WTC11 (cell line): ENCODE measurements around the gene OLFM4. TPM values are rescaled to one million over a fixed set of nuclear protein-coding genes. Genes with fewer than 3 reads are reported as not detected.

Experiments used
- ATAC-seq: fragments of 200-7000 bp; cut with Tn5 transposase; 2 replicates; pipeline ENCODE4 v1.10.0; 2021; ENCODE audit warnings: mild to moderate bottlenecking, moderate library complexity
- CTCF ChIA-PET: fragments of 300-600 bp; sonication (Branson Sonifier 250); formaldehyde crosslinking; loops from one replicate; lab custom pipeline; 2021; ENCODE audit warnings: antibody characterized with exemption; lab: Charles Lee
- POLR2A ChIA-PET: fragments of 350-600 bp; sonication (Branson Sonifier 250); formaldehyde crosslinking; loops from one replicate; lab custom pipeline; 2021; ENCODE audit warnings: antibody characterized with exemption; lab: Charles Lee
- DNase-seq: peaks from one replicate; pipeline ENCODE4 v3.0.0; 2021; ENCODE audit warnings: low spot score
- H3K27ac Mint-ChIP-seq: 2 replicates; pipeline ENCODE4 v1.8.0; 2021; ENCODE audit warnings: mixed read lengths
- H3K27me3 Mint-ChIP-seq: 2 replicates; pipeline ENCODE4 v1.8.0; 2021; ENCODE audit warnings: low read depth, mild to moderate bottlenecking, moderate library complexity, mixed read lengths
- H3K36me3 Mint-ChIP-seq: 2 replicates; pipeline ENCODE4 v1.8.0; 2021; ENCODE audit warnings: mixed read lengths
- H3K4me1 Mint-ChIP-seq: 2 replicates; pipeline ENCODE4 v1.8.0; 2022; ENCODE audit warnings: mixed read lengths
- H3K4me3 Mint-ChIP-seq: 2 replicates; pipeline ENCODE4 v1.8.0; 2021; ENCODE audit warnings: mild to moderate bottlenecking, moderate library complexity, mixed read lengths
- H3K9me3 Mint-ChIP-seq: 2 replicates; pipeline ENCODE4 v1.8.0; 2021; ENCODE audit warnings: mixed read lengths
- AR ChIP-seq: fragments of 250-450 bp; sonication (Bioruptor Pico); IDR thresholded peaks from 2 replicates; pipeline ENCODE4 v1.9.0; 2021; ENCODE audit warnings: mild to moderate bottlenecking
- ATF1 ChIP-seq: sonication (generic); formaldehyde crosslinking; IDR thresholded peaks from 2 replicates; pipeline ENCODE4 v1.8.1; 2023; ENCODE audit warnings: mild to moderate bottlenecking, moderate library complexity, missing genetic modification reagents
- ATF3 ChIP-seq: sonication (generic); formaldehyde crosslinking; conservative IDR thresholded peaks from 2 replicates; pipeline ENCODE4 v1.8.1; 2022; ENCODE audit warnings: mild to moderate bottlenecking, missing genetic modification reagents
- CDX4 ChIP-seq: fragments of 250-450 bp; sonication (Bioruptor Pico); IDR thresholded peaks from 2 replicates; pipeline ENCODE4 v1.9.0; 2021; ENCODE audit warnings: moderate library complexity, mild to moderate bottlenecking, inconsistent platforms, borderline replicate concordance
- CREB1 ChIP-seq: sonication (generic); formaldehyde crosslinking; IDR thresholded peaks from 2 replicates; pipeline ENCODE4 v1.8.0; 2023; ENCODE audit warnings: mild to moderate bottlenecking, missing genetic modification reagents
- EMX1 ChIP-seq: fragments of 250-450 bp; sonication (Bioruptor Pico); IDR thresholded peaks from 2 replicates; pipeline ENCODE4 v1.8.0; 2021; ENCODE audit warnings: mild to moderate bottlenecking
- FOXJ3 ChIP-seq: sonication (generic); formaldehyde crosslinking; IDR thresholded peaks from 2 replicates; pipeline ENCODE4 v1.9.0; 2021; ENCODE audit warnings: missing genetic modification reagents, mild to moderate bottlenecking, borderline replicate concordance
- FOXP1 ChIP-seq: sonication (generic); formaldehyde crosslinking; IDR thresholded peaks from 2 replicates; pipeline ENCODE4 v1.8.0; 2022; ENCODE audit warnings: missing genetic modification reagents, mild to moderate bottlenecking, moderate library complexity, borderline replicate concordance
- HMGA2 ChIP-seq: fragments of 250-450 bp; sonication (Bioruptor Pico); IDR thresholded peaks from 2 replicates; pipeline ENCODE4 v1.4.0; 2021; ENCODE audit warnings: mild to moderate bottlenecking, moderate library complexity
- IRF2 ChIP-seq: sonication (generic); formaldehyde crosslinking; IDR thresholded peaks from 2 replicates; pipeline ENCODE4 v1.8.0; 2022; ENCODE audit warnings: low read depth, missing genetic modification reagents, borderline replicate concordance
- NR3C1 ChIP-seq: sonication (generic); formaldehyde crosslinking; conservative IDR thresholded peaks from 2 replicates; pipeline ENCODE4 v1.8.1; 2023; ENCODE audit warnings: low read depth, mild to moderate bottlenecking, missing genetic modification reagents
- PREB ChIP-seq: sonication (generic); formaldehyde crosslinking; IDR thresholded peaks from 2 replicates; pipeline ENCODE4 v1.8.1; 2022; ENCODE audit warnings: mild to moderate bottlenecking, missing genetic modification reagents, moderate library complexity, borderline replicate concordance
- SOX15 ChIP-seq: fragments of 250-450 bp; sonication (Bioruptor Pico); IDR thresholded peaks from 2 replicates; pipeline ENCODE4 v1.9.0; 2021; ENCODE audit warnings: mild to moderate bottlenecking
- STAT6 ChIP-seq: sonication (generic); formaldehyde crosslinking; conservative IDR thresholded peaks from 2 replicates; pipeline ENCODE4 v1.8.1; 2023; ENCODE audit warnings: mild to moderate bottlenecking, low read depth, missing genetic modification reagents, moderate library complexity
- TEAD4 ChIP-seq: sonication (generic); formaldehyde crosslinking; IDR thresholded peaks from 2 replicates; pipeline ENCODE4 v1.8.0; 2022; ENCODE audit warnings: mild to moderate bottlenecking, missing genetic modification reagents
- USF2 ChIP-seq: sonication (generic); formaldehyde crosslinking; IDR thresholded peaks from 2 replicates; pipeline ENCODE4 v1.8.1; 2023; ENCODE audit warnings: mild to moderate bottlenecking, missing genetic modification reagents, moderate library complexity
- ZNF232 ChIP-seq: sonication (generic); formaldehyde crosslinking; IDR thresholded peaks from 2 replicates; pipeline ENCODE4 v1.8.0; 2022; ENCODE audit warnings: mild to moderate bottlenecking, missing genetic modification reagents
- ZNF396 ChIP-seq: fragments of 250-450 bp; sonication (Bioruptor Pico); IDR thresholded peaks from 2 replicates; pipeline ENCODE4 v1.8.0; 2021; ENCODE audit warnings: mild to moderate bottlenecking, moderate library complexity, borderline replicate concordance
- ZNF423 ChIP-seq: fragments of 250-450 bp; sonication (Bioruptor Pico); IDR thresholded peaks from 2 replicates; pipeline ENCODE4 v2.1.2; 2022; ENCODE audit warnings: mild to moderate bottlenecking, moderate library complexity
- total RNA-seq: library from RNA; stranded (reverse); gene quantifications from 3 replicates; pipeline ENCODE4 v1.2.3, GENCODE V29; 2021

The OLFM4 gene
- total RNA-seq, 1 experiment from 2014 or later = 0.17 TPM

- CTCF ChIA-PET = interaction anchor here (1.1 to 1.4 kb wide), 2 partner anchors 14 to 156 kb away, joined by 3 to 5 read pairs; no protein-coding TSS in a partner anchor
- H3K27ac Mint-ChIP-seq = no peak overlapping the region
- peaks cover 16% of the 10 kb centered on the region for H3K9me3 Mint-ChIP-seq
- H3K36me3 Mint-ChIP-seq = no peaks in the 10 kb centered on the region
- H3K4me3 Mint-ChIP-seq = no peak overlapping the region
- no peak for DNase-seq
- TF ChIP-seq ATF3 (no peak), IRF2 (CRISPR knock-in tag) (no peak), PREB (no peak), HMGA2 (CRISPR knock-in tag) (no peak), ZNF396 (CRISPR knock-in tag) (no peak), ZNF232 (CRISPR knock-in tag) (no peak), SOX15 (CRISPR knock-in tag) (no peak), STAT6 (CRISPR knock-in tag) (no peak), ZNF423 (no peak), ATF1 (CRISPR knock-in tag) (no peak), FOXP1 (CRISPR knock-in tag) (no peak), EMX1 (CRISPR knock-in tag) (no peak), USF2 (no peak), AR (CRISPR knock-in tag) (no peak), TEAD4 (CRISPR knock-in tag) (no peak), CREB1 (CRISPR knock-in tag) (no peak), CDX4 (no peak), FOXJ3 (CRISPR knock-in tag) (no peak), NR3C1 (CRISPR knock-in tag) (no peak)
- TF ChIP-seq, all 79 proteins: peak for 0
- POLR2A ChIA-PET = no interaction called here
- ATAC-seq = no peak
- peaks cover 4% of the 10 kb centered on the region; the same call in 1 of the 2 replicates for H3K27me3 Mint-ChIP-seq
- peaks cover 39% of the 10 kb centered on the region for H3K4me1 Mint-ChIP-seq
Observed at GRCh38 chr13:52995946-52996345, 32.7 kb upstream of the OLFM4 start.
